ENCODE measurements around the gene ATP6AP2.

DNA sequence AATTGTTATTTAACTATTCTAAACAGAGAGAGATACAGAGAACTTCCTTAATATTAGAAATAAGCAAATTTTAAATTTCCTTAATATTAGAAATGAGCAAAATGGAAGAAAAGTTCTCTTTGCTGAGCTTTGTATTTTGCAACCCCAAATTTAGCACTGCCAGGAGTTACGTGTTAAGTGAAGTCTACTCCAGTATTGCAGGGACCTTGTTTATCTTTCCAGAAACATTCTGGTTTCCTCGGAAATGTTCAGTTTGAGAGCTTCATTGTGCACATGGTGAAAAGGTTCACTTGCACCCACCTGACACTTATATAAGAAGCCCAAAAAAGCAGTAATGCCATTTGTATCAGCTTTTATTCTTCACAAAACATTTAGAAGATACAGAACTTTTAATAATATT is 72.8 kb downstream of the ATP6AP2 start:
- TF ChIP-seq, protein P1, sequence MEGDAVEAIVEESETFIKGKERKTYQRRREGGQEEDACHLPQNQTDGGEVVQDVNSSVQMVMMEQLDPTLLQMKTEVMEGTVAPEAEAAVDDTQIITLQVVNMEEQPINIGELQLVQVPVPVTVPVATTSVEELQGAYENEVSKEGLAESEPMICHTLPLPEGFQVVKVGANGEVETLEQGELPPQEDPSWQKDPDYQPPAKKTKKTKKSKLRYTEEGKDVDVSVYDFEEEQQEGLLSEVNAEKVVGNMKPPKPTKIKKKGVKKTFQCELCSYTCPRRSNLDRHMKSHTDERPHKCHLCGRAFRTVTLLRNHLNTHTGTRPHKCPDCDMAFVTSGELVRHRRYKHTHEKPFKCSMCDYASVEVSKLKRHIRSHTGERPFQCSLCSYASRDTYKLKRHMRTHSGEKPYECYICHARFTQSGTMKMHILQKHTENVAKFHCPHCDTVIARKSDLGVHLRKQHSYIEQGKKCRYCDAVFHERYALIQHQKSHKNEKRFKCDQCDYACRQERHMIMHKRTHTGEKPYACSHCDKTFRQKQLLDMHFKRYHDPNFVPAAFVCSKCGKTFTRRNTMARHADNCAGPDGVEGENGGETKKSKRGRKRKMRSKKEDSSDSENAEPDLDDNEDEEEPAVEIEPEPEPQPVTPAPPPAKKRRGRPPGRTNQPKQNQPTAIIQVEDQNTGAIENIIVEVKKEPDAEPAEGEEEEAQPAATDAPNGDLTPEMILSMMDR (IDR thresholded peaks at IDR 0.05): no peak
- TF ChIP-seq EZH2 (IDR thresholded peaks at IDR 0.05; ENCODE audit: borderline replicate concordance, insufficient read depth, low read depth, low read length, poor library complexity, severe bottlenecking): no peak

Measured in B cell (primary cell).